Measurements from ENCODE around the gene TMBIM6.
A peak's percentile ranks its signal among the peaks of the same experiment; 100 is the strongest.
"Not testable (repeated sequence)": the region's sequence is repeated elsewhere in the genome, so short reads cannot be mapped to it uniquely, and the experiment has no call there.

The TMBIM6 gene

GRCh38 chr12:49777341-49777740, 36.0 kb downstream of the TMBIM6 start:
- DNase-seq (ENCODE audit: low spot score): no peak

GRCh38 chr12:49777800-49778748, 36.7 kb downstream of the TMBIM6 start:
- DNase-seq (ENCODE audit: low spot score): peak; percentile 68

- DNase-seq (ENCODE audit: low spot score): no peak
Observed at GRCh38 chr12:49779581-49779980, 38.2 kb downstream of the TMBIM6 start.

- not testable (repeated sequence) for DNase-seq (ENCODE audit: low spot score)
Observed at GRCh38 chr12:49780914-49781313, 39.6 kb downstream of the TMBIM6 start.

- no peak for DNase-seq (ENCODE audit: low spot score)
Observed at GRCh38 chr12:49783917-49784676, 42.7 kb downstream of the TMBIM6 start.

- no peak for DNase-seq (ENCODE audit: low spot score)
Observed at GRCh38 chr12:49784756-49785409, 43.5 kb downstream of the TMBIM6 start.

GRCh38 chr12:49787672-49788071, 46.3 kb downstream of the TMBIM6 start:
- DNase-seq (ENCODE audit: low spot score): no peak

- DNase-seq (ENCODE audit: low spot score): no peak
Observed at GRCh38 chr12:49789992-49790391, 48.6 kb downstream of the TMBIM6 start.

- DNase-seq (ENCODE audit: low spot score): no peak
Observed at GRCh38 chr12:49790741-49791555, 49.6 kb downstream of the TMBIM6 start.

GRCh38 chr12:49791700-49792099, 50.3 kb downstream of the TMBIM6 start:
- DNase-seq (ENCODE audit: low spot score): no peak

- no peak for DNase-seq (ENCODE audit: low spot score)
Observed at GRCh38 chr12:49792181-49792970, 51.0 kb downstream of the TMBIM6 start.

GRCh38 chr12:49792976-49793580, 51.7 kb downstream of the TMBIM6 start:
- DNase-seq (ENCODE audit: low spot score): no peak

GRCh38 chr12:49793620-49794019, 52.3 kb downstream of the TMBIM6 start:
- DNase-seq (ENCODE audit: low spot score): no peak

- DNase-seq (ENCODE audit: low spot score): no peak
Observed at GRCh38 chr12:49794021-49794420, 52.7 kb downstream of the TMBIM6 start.

GRCh38 chr12:49794811-49795653, 53.7 kb downstream of the TMBIM6 start:
- DNase-seq (ENCODE audit: low spot score): no peak

GRCh38 chr12:49795654-49796105, 54.3 kb downstream of the TMBIM6 start:
- DNase-seq (ENCODE audit: low spot score): no peak

GRCh38 chr12:49796155-49796554, 54.8 kb downstream of the TMBIM6 start:
- DNase-seq (ENCODE audit: low spot score): no peak

- DNase-seq (ENCODE audit: low spot score): no peak
Observed at GRCh38 chr12:49796606-49797448, 55.5 kb downstream of the TMBIM6 start.

GRCh38 chr12:49797449-49797776, 56.1 kb downstream of the TMBIM6 start:
- DNase-seq (ENCODE audit: low spot score): no peak
